Rectal smooth muscle tissue (tissue), 1 donor: ENCODE data around the gene SEMA6A.

ENCODE experiments used
- H3K27ac ChIP-seq: one replicate; pipeline ENCODE4 v1.7.0; 2013; ENCODE audit warnings: low read depth, low read length, inconsistent platforms
- H3K27me3 ChIP-seq: one replicate; pipeline ENCODE4 v1.7.0; 2013; ENCODE audit warnings: low read length; ENCODE audit not compliant: control insufficient read depth, insufficient read depth
- H3K36me3 ChIP-seq: one replicate; pipeline ENCODE4 v1.7.0; 2013; ENCODE audit warnings: low read length; ENCODE audit not compliant: control insufficient read depth, insufficient read depth
- H3K4me1 ChIP-seq: one replicate; pipeline ENCODE4 v1.7.0; 2013; ENCODE audit warnings: low read length; ENCODE audit not compliant: control insufficient read depth, insufficient read depth
- H3K4me3 ChIP-seq: one replicate; pipeline ENCODE4 v1.7.0; 2013; ENCODE audit warnings: low read length
- H3K9ac ChIP-seq: one replicate; pipeline ENCODE4 v1.7.0; 2013; ENCODE audit warnings: low read length

Gene SEMA6A

GRCh38 chr5:116472274-116472673, 102.3 kb downstream of the SEMA6A start:
- H3K27me3 ChIP-seq: no peaks in the 10 kb centered on the region
- no peak overlapping the region for H3K27ac ChIP-seq
- no peak overlapping the region for H3K4me3 ChIP-seq
- H3K36me3 ChIP-seq: peaks cover 17% of the 10 kb centered on the region
- no peak overlapping the region for H3K9ac ChIP-seq
- H3K4me1 ChIP-seq: no peaks in the 10 kb centered on the region

DNA sequence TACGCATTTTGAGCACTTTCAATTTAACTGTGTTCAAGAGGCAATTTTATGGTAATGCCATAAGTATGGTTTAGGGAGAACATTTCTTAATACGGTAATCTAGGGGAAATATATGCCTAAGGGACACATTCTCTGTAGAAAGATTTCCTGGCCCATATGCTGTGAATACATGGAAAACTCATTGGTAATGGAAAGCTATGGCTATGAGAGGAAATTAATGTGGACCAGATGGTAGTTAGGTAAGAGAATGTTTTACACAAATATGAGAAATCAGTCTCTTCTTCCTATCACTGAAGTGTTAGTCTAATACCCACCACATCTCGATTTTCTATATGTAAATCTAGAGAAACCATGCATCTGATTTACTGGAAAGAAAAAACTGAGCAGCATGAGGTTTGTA, 105.0 kb downstream of the SEMA6A start:
- no peak overlapping the region for H3K9ac ChIP-seq
- H3K4me1 ChIP-seq: no peaks in the 10 kb centered on the region
- no peaks in the 10 kb centered on the region for H3K27me3 ChIP-seq
- H3K27ac ChIP-seq: no peak overlapping the region
- H3K36me3 ChIP-seq: peaks cover 12% of the 10 kb centered on the region
- H3K4me3 ChIP-seq: no peak overlapping the region

- no peak overlapping the region for H3K27ac ChIP-seq
- peaks cover 10% of the 10 kb centered on the region for H3K36me3 ChIP-seq
- H3K27me3 ChIP-seq: no peaks in the 10 kb centered on the region
- H3K9ac ChIP-seq: no peak overlapping the region
- no peak overlapping the region for H3K4me3 ChIP-seq
- peaks cover 5% of the 10 kb centered on the region for H3K4me1 ChIP-seq
Observed at GRCh38 chr5:116468583-116468982, 106.0 kb downstream of the SEMA6A start.

DNA sequence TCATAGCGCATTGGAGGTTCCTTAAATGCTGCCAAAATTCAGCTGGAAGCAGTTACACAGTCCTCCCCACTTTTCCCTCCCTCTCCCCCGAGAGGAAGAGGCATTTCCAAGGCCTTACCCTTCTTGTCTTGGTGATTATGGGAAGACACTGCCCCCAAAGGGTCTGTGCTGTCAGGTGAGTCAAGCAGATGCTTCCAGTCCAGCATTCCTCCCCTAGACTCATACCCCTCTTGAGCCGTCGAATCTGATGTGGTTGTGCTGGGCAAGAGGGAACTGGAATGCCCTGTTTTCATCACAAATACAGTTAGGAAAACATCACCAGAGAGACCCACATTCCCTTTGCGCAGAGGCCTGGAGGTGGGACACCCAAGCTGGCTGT, 107.2 kb downstream of the SEMA6A start:
- no peak overlapping the region for H3K27ac ChIP-seq
- peaks cover 10% of the 10 kb centered on the region for H3K36me3 ChIP-seq
- peaks cover 5% of the 10 kb centered on the region for H3K4me1 ChIP-seq
- no peaks in the 10 kb centered on the region for H3K27me3 ChIP-seq
- no peak overlapping the region for H3K4me3 ChIP-seq
- no peak overlapping the region for H3K9ac ChIP-seq

- Histone ChIP-seq H3K27ac (no peak overlapping the region), H3K36me3 (peaks cover 10% of the 10 kb centered on the region), H3K9ac (no peak overlapping the region)
Observed at GRCh38 chr5:116466727-116467464, 107.7 kb downstream of the SEMA6A start.

GRCh38 chr5:116465411-116465810, 109.2 kb downstream of the SEMA6A start:
- H3K4me1 ChIP-seq: peaks cover 5% of the 10 kb centered on the region
- H3K4me3 ChIP-seq: no peak overlapping the region
- H3K9ac ChIP-seq: no peak overlapping the region
- no peak overlapping the region for H3K27ac ChIP-seq
- H3K27me3 ChIP-seq: no peaks in the 10 kb centered on the region
- peaks cover 10% of the 10 kb centered on the region for H3K36me3 ChIP-seq

More at GRCh38 chr5:116466727-116467464, 107.7 kb downstream of the SEMA6A start:
- peaks cover 5% of the 10 kb centered on the region for H3K4me1 ChIP-seq
- no peaks in the 10 kb centered on the region for H3K27me3 ChIP-seq
- no peak overlapping the region for H3K4me3 ChIP-seq

DNA sequence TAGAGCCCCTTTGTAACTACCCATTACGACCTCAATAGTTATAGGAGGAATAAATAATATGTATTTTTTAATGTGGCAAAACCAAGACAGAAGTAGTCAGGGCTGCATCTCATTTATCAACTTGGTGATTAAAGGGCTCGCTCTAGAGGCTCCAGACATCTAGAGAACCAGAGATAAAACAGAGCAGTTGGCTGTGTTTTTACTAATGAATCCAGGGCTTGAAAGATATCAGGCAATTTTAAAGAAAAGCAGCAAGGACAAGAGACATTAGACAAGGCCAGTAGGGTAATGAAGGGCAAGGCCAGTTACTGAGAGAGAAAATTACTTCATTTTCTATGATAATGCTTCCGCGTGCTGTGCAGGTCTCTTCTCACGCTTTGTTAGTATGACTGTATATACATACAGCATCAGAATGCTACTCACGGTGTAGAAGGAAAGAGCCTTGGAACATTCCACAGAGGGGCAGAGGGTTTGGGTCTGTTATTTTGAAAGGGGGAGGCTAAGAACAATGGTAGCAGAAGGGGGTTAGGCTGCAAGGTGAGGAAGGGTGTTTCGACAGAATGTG, 110.4 kb downstream of the SEMA6A start:
- Histone ChIP-seq H3K4me1 (peaks cover 5% of the 10 kb centered on the region), H3K27ac (no peak overlapping the region), H3K4me3 (no peak overlapping the region), H3K9ac (no peak overlapping the region), H3K27me3 (no peaks in the 10 kb centered on the region), H3K36me3 (peaks cover 10% of the 10 kb centered on the region)

GRCh38 chr5:116462500-116462899, 112.1 kb downstream of the SEMA6A start:
- Histone ChIP-seq H3K27me3 (no peaks in the 10 kb centered on the region), H3K4me1 (peaks cover 5% of the 10 kb centered on the region), H3K27ac (no peak overlapping the region)

DNA sequence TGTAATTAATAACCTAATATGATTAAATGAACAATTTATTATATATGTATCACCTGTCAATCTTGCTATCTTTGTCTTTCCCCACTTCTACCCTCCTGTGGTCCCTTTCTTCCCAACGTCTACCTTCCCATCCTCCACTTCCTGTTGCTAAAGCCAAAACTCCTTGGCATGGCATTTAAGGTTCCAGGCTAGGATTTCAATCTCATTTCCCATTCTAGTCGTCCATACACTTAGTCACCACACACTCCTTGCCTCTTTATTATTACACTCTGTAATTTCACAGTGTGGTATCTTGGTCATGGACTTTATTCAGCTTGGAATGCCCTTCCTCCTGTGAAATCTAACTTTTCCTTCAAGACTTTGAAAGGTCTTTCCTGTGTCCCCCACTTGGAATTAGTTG, 115.3 kb downstream of the SEMA6A start:
- Histone ChIP-seq H3K27ac (no peak overlapping the region), H3K4me3 (no peak overlapping the region), H3K9ac (no peak overlapping the region), H3K36me3 (peaks cover 3% of the 10 kb centered on the region), H3K27me3 (no peaks in the 10 kb centered on the region), H3K4me1 (peaks cover 9% of the 10 kb centered on the region)

More at GRCh38 chr5:116462500-116462899, 112.1 kb downstream of the SEMA6A start:
- Histone ChIP-seq H3K36me3 (peaks cover 6% of the 10 kb centered on the region), H3K4me3 (no peak overlapping the region), H3K9ac (no peak overlapping the region)

- Histone ChIP-seq H3K36me3 (peaks cover 3% of the 10 kb centered on the region), H3K9ac (no peak overlapping the region), H3K27me3 (no peaks in the 10 kb centered on the region), H3K4me1 (peaks cover 7% of the 10 kb centered on the region), H3K4me3 (no peak overlapping the region), H3K27ac (no peak overlapping the region)
Observed at GRCh38 chr5:116457062-116457461, 117.6 kb downstream of the SEMA6A start.

- no peaks in the 10 kb centered on the region for H3K27me3 ChIP-seq
- H3K36me3 ChIP-seq: peaks cover 3% of the 10 kb centered on the region
- H3K4me3 ChIP-seq: no peak overlapping the region
- peaks cover 7% of the 10 kb centered on the region for H3K4me1 ChIP-seq
- H3K9ac ChIP-seq: no peak overlapping the region
- H3K27ac ChIP-seq: no peak overlapping the region
Observed at GRCh38 chr5:116456036-116456435, 118.6 kb downstream of the SEMA6A start.

- Histone ChIP-seq H3K36me3 (peaks cover 3% of the 10 kb centered on the region), H3K27me3 (no peaks in the 10 kb centered on the region), H3K27ac (no peak overlapping the region), H3K4me1 (peaks cover 7% of the 10 kb centered on the region), H3K9ac (no peak overlapping the region), H3K4me3 (no peak overlapping the region)
Observed at GRCh38 chr5:116455061-116455460, 119.6 kb downstream of the SEMA6A start.

DNA sequence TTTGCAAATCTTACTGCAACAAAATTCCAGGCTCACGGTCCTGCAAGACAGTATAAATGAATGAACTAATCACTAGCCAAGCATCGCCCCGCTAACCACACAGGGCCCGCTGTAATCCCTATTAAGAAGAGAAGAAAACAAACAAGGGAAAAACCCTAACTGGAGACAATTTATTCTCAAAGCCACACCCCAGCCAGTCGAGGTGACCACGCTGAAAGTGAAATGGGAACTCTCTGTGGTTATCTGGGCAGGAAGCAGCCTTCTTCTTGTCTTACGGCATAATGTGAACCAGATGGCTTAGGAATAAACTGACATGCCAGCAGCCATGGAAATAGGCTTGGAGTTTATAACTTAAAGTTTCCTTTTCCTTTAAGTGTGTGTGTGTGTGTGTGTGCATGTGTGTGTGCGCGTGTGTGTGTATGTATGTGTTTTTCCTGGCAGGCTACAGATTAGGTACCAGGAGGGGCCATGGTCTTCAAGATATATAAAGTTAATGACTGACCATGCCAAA, 120.2 kb downstream of the SEMA6A start:
- Histone ChIP-seq H3K9ac (no peak overlapping the region), H3K27me3 (no peaks in the 10 kb centered on the region), H3K36me3 (peaks cover 3% of the 10 kb centered on the region), H3K4me3 (no peak overlapping the region), H3K4me1 (peaks cover 7% of the 10 kb centered on the region), H3K27ac (no peak overlapping the region)
